ENCODE measurements around the gene ACOT11.

DNA sequence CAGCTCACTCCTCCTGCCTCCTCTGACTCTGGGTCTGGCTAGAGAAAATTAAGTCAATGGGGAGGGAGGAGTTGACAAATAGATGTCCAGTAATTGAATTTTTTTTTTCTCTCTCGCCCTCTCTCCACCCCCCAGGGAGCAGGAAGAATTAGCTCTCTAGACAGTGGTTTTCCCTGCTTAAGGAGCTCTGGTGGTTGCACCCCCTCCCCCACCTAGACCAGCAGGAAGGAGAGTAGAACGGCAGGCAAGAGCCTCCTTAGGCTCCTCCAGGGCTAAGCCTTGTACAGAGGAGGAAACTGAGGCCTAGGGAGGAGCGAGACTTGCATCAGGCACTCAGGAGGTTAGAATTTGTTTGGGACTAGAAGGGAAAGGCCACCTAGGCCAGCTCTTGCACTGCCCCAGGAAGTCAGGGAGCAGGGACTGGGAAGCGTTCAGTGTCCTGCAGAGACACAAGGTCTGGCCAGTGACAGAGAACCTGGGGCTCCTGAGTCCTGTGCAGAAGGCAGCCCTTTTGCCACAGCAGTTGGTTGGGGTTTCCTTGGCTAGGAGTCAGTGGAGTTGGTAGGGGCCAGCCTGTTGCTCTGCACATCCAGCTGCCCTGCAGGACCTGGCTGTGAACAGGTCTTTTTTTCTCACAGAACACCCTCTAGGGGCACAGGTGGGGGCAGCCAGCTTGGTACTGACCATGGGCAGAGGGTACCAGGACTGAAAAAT is 49.5 kb upstream of the ACOT11 start:
- no peak for TF ChIP-seq FOXM1 (IDR thresholded peaks at IDR 0.05; ENCODE audit: borderline replicate concordance)
- no peak for TF ChIP-seq SP1 (IDR thresholded peaks at IDR 0.05)
- TF ChIP-seq NFRKB (IDR thresholded peaks at IDR 0.05): no peak
- TF ChIP-seq LEF1 (IDR thresholded peaks at IDR 0.05; ENCODE audit: borderline replicate concordance): no peak

Data from HEK293T (cell line).